Ramos (cell line): ENCODE measurements around the gene FNDC10.
"Not testable (repeated sequence)": the region's sequence is repeated elsewhere in the genome, so short reads cannot be mapped to it uniquely, and the experiment has no call there.

Experiments used
- in situ Hi-C: fragments of 300-500 bp; cut with MboI; formaldehyde crosslinking; loops from one replicate; pipeline ENCODE4 v1.14.3; 2022; ENCODE audit warnings: low sequenced_read_pairs; ENCODE audit not compliant: unreplicated experiment

The FNDC10 gene

GRCh38 chr1:1602304-1602967 lies 2.5 kb upstream of the FNDC10 start:
- in situ Hi-C loops: loop anchor here (25.0 kb wide), 1 partner anchor 785 kb away; the partner anchor contains the start of genes MORN1 and RER1

GRCh38 chr1:1601564-1602303 lies 1.8 kb upstream of the FNDC10 start:
- in situ Hi-C loops: loop anchor here (25.0 kb wide), 1 partner anchor 786 kb away; the partner anchor contains the start of genes MORN1 and RER1

GRCh38 chr1:1600861-1601563 lies 1.1 kb upstream of the FNDC10 start:
- in situ Hi-C loops: loop anchor here (25.0 kb wide), 1 partner anchor 786 kb away; the partner anchor contains the start of genes MORN1 and RER1

- in situ Hi-C loops: no loop called here
Observed at GRCh38 chr1:1599030-1599934, 653 bp downstream of the FNDC10 start.

GRCh38 chr1:1598720-1599029 lies 1.3 kb downstream of the FNDC10 start:
- in situ Hi-C loops: no loop called here

- in situ Hi-C loops: no loop called here
Observed at GRCh38 chr1:1598051-1598719, 1.8 kb downstream of the FNDC10 start.

- in situ Hi-C loops: no loop called here
Observed at GRCh38 chr1:1597275-1597930, 2.5 kb downstream of the FNDC10 start.

- in situ Hi-C loops: no loop called here
Observed at GRCh38 chr1:1596493-1597274, 3.3 kb downstream of the FNDC10 start.

GRCh38 chr1:1595341-1595740 lies 4.6 kb downstream of the FNDC10 start:
- in situ Hi-C loops: not testable (repeated sequence)

GRCh38 chr1:1594602-1595260 lies 5.2 kb downstream of the FNDC10 start:
- in situ Hi-C loops: no loop called here

GRCh38 chr1:1593834-1594601 lies 5.9 kb downstream of the FNDC10 start:
- in situ Hi-C loops: no loop called here

- in situ Hi-C loops: no loop called here
Observed at GRCh38 chr1:1591452-1591851, 8.5 kb downstream of the FNDC10 start.

GRCh38 chr1:1583347-1584010 lies 16.5 kb downstream of the FNDC10 start:
- in situ Hi-C loops: no loop called here

- in situ Hi-C loops: no loop called here
Observed at GRCh38 chr1:1582585-1583346, 17.2 kb downstream of the FNDC10 start.

- in situ Hi-C loops: no loop called here
Observed at GRCh38 chr1:1578371-1578940, 21.5 kb downstream of the FNDC10 start.
